ENCODE results near the gene SFTPA2. TPM values are rescaled to one million over a fixed set of nuclear protein-coding genes. Genes with fewer than 3 reads are reported as not detected.

The SFTPA2 gene
- total and polyA plus RNA-seq, 4 donors, result 0.17 TPM; not detected in 3

GRCh38 chr10:79588800-79589199 is 28.6 kb upstream of the SFTPA2 start:
- Histone ChIP-seq H3K27ac (ENCODE audit: low read depth in 1 of 2, low read length in 2 of 2) (no peak overlapping the region), H3K27me3 (ENCODE audit: control insufficient read depth in 4 of 4, insufficient read depth in 4 of 4, low read length in 3 of 4) (no peaks in the 10 kb centered on the region), H3K4me1 (ENCODE audit: control insufficient read depth in 4 of 4, insufficient read depth in 4 of 4, low read length in 3 of 4) (no peaks in the 10 kb centered on the region), H3K4me3 (ENCODE audit: low read depth in 1 of 3, low read length in 3 of 3) (no peak overlapping the region), H3K9me3 (ENCODE audit: control insufficient read depth in 4 of 4, low read length in 3 of 4) (no peaks in the 10 kb centered on the region), H3K9ac (ENCODE audit: low read depth in 1 of 2, low read length in 2 of 2) (no peak overlapping the region), H3K36me3 (ENCODE audit: control insufficient read depth in 4 of 4, insufficient read depth in 3 of 4, low read depth in 1 of 4, low read length in 3 of 4) (no peaks in the 10 kb centered on the region)
- no peak for DNase-seq (ENCODE audit: low spot score)
- TF ChIP-seq REST (IDR thresholded peaks at IDR 0.05) (no peak), YY1 (IDR thresholded peaks at IDR 0.05) (no peak), CTCF (IDR thresholded peaks at IDR 0.05; ENCODE audit: low read depth, low read length, missing input control) (no peak)

GRCh38 chr10:79586933-79587332 is 26.7 kb upstream of the SFTPA2 start:
- H3K27ac ChIP-seq (ENCODE audit: low read depth in 1 of 2, low read length in 2 of 2), result no peak overlapping the region
- DNase-seq (ENCODE audit: low spot score), result no peak
- WGBS, result 70% methylated on average over 2 of the region's 2 CpGs
- H3K27me3 ChIP-seq (ENCODE audit: control insufficient read depth in 4 of 4, insufficient read depth in 4 of 4, low read length in 3 of 4), result no peaks in the 10 kb centered on the region
- no peak overlapping the region for H3K4me3 ChIP-seq (ENCODE audit: low read depth in 1 of 3, low read length in 3 of 3)
- H3K9ac ChIP-seq (ENCODE audit: low read depth in 1 of 2, low read length in 2 of 2), result no peak overlapping the region
- no peak for TF ChIP-seq GABPA (IDR thresholded peaks at IDR 0.05 in 1 of 2, conservative IDR thresholded peaks at IDR 0.05 in 1 of 2)
- no peak for TF ChIP-seq HNF4A (conservative IDR thresholded peaks at IDR 0.05)
- no peak for TF ChIP-seq ATF3 (IDR thresholded peaks at IDR 0.05)
- no peak for TF ChIP-seq RAD21 (IDR thresholded peaks at IDR 0.05)
- TF ChIP-seq JUND (IDR thresholded peaks at IDR 0.05), result no peak
- no peak for TF ChIP-seq NR2F2 (IDR thresholded peaks at IDR 0.05)
- no peak for TF ChIP-seq MAX (IDR thresholded peaks at IDR 0.05)
- H3K36me3 ChIP-seq (ENCODE audit: control insufficient read depth in 4 of 4, insufficient read depth in 3 of 4, low read depth in 1 of 4, low read length in 3 of 4), result no peaks in the 10 kb centered on the region
- no peaks in the 10 kb centered on the region for H3K4me1 ChIP-seq (ENCODE audit: control insufficient read depth in 4 of 4, insufficient read depth in 4 of 4, low read length in 3 of 4)
- no peaks in the 10 kb centered on the region for H3K9me3 ChIP-seq (ENCODE audit: control insufficient read depth in 4 of 4, low read length in 3 of 4)

- DNase-seq (ENCODE audit: low spot score), result no peak
- H3K36me3 ChIP-seq (ENCODE audit: control insufficient read depth in 4 of 4, insufficient read depth in 3 of 4, low read depth in 1 of 4, low read length in 3 of 4), result no peaks in the 10 kb centered on the region
- no peak for TF ChIP-seq JUND (IDR thresholded peaks at IDR 0.05)
- no peak for TF ChIP-seq HNF4G (IDR thresholded peaks at IDR 0.05)
- no peak for TF ChIP-seq YY1 (IDR thresholded peaks at IDR 0.05)
- no peak for TF ChIP-seq MAX (IDR thresholded peaks at IDR 0.05)
- TF ChIP-seq ZBTB33 (IDR thresholded peaks at IDR 0.05), result no peak
- no peak for TF ChIP-seq CTCF (IDR thresholded peaks at IDR 0.05; ENCODE audit: low read depth, low read length, missing input control)
- TF ChIP-seq HNF4A (conservative IDR thresholded peaks at IDR 0.05), result no peak
- TF ChIP-seq SP1 (IDR thresholded peaks at IDR 0.05), result no peak
- TF ChIP-seq GABPA (IDR thresholded peaks at IDR 0.05 in 1 of 2, conservative IDR thresholded peaks at IDR 0.05 in 1 of 2), result no peak
- TF ChIP-seq FOXA2 (IDR thresholded peaks at IDR 0.05), result no peak
- TF ChIP-seq RAD21 (IDR thresholded peaks at IDR 0.05), result no peak
- no peak overlapping the region for H3K27ac ChIP-seq (ENCODE audit: low read depth in 1 of 2, low read length in 2 of 2)
- H3K9me3 ChIP-seq (ENCODE audit: control insufficient read depth in 4 of 4, low read length in 3 of 4), result no peaks in the 10 kb centered on the region
- no peaks in the 10 kb centered on the region for H3K4me1 ChIP-seq (ENCODE audit: control insufficient read depth in 4 of 4, insufficient read depth in 4 of 4, low read length in 3 of 4)
- 84% methylated on average over 11 of the region's 11 CpGs for WGBS
- no peak overlapping the region for H3K9ac ChIP-seq (ENCODE audit: low read depth in 1 of 2, low read length in 2 of 2)
- peaks cover 0 to 2% (median 0%) of the 10 kb centered on the region in 4 donors for H3K27me3 ChIP-seq (ENCODE audit: control insufficient read depth in 4 of 4, insufficient read depth in 4 of 4, low read length in 3 of 4)
- H3K4me3 ChIP-seq (ENCODE audit: low read depth in 1 of 3, low read length in 3 of 3), result no peak overlapping the region
These were observed 25.8 kb upstream of the SFTPA2 start for GRCh38 chr10:79585870-79586527.
